CD14-positive monocyte (primary cell): ENCODE data around the gene CHN1. TPM values are rescaled to one million over a fixed set of nuclear protein-coding genes. Genes with fewer than 3 reads are reported as not detected.

Experiments
- DNase-seq, 3 donors: peaks; one replicate each; pipeline ENCODE4 v3.0.0-alpha.2; 2011 to 2022
- H2AFZ ChIP-seq: 2 replicates; pipeline ENCODE4 v1.6.0; 2012; ENCODE audit warnings: mild to moderate bottlenecking, low read depth, low read length, inconsistent platforms; ENCODE audit not compliant: insufficient read depth, poor library complexity, severe bottlenecking
- H3K27ac ChIP-seq, 2 donors: 1 replicate in 1 of 2; 2 replicates in 1 of 2; pipeline ENCODE4 v1.5.1; 2012 to 2013; ENCODE audit warnings: low read length in 2 of 2, control low read depth in 1 of 2, inconsistent platforms in 1 of 2, low read depth in 1 of 2, mild to moderate bottlenecking in 1 of 2
- H3K27me3 ChIP-seq, 2 donors: one replicate each; pipeline versions ENCODE4 v1.6.0 to v1.6.1; 2011 to 2013; ENCODE audit warnings: low read length in 2 of 2; ENCODE audit not compliant: control insufficient read depth in 2 of 2, insufficient read depth in 2 of 2
- H3K36me3 ChIP-seq, 2 donors: replicated peaks in 1 of 2; 1 replicate in 1 of 2; 2 replicates in 1 of 2; pipeline versions ENCODE4 v1.5.1 to v1.6.1; 2012 to 2013; ENCODE audit warnings: low read length in 2 of 2, control low read depth in 1 of 2, inconsistent platforms in 1 of 2, mild to moderate bottlenecking in 1 of 2; ENCODE audit not compliant: insufficient read depth in 2 of 2, control insufficient read depth in 1 of 2
- H3K4me1 ChIP-seq, 2 donors: 1 replicate in 1 of 2; 2 replicates in 1 of 2; pipeline versions ENCODE4 v1.5.1 to v1.6.1; 2012 to 2013; ENCODE audit warnings: low read length in 2 of 2, control low read depth in 1 of 2, inconsistent platforms in 1 of 2, mild to moderate bottlenecking in 1 of 2, moderate library complexity in 1 of 2; ENCODE audit not compliant: insufficient read depth in 2 of 2, control insufficient read depth in 1 of 2
- H3K4me2 ChIP-seq: replicated peaks from 2 replicates; pipeline ENCODE3; 2012; ENCODE audit warnings: low read length, moderate library complexity, mild to moderate bottlenecking; ENCODE audit not compliant: poor library complexity, severe bottlenecking; ENCODE audit errors: extremely low read depth
- H3K4me3 ChIP-seq, 3 experiments: fragments of 200-600 bp in 1 of 3; sonication (generic) in 1 of 3; replicated peaks in 1 of 3; 1 replicate in 2 of 3; 2 replicates in 1 of 3; pipeline ENCODE4 v1.5.1; 2011 to 2013; ENCODE audit warnings: low read length in 3 of 3, mild to moderate bottlenecking in 3 of 3, control low read depth in 2 of 3, low read depth in 2 of 3, inconsistent platforms in 1 of 3, moderate library complexity in 1 of 3
- H3K79me2 ChIP-seq: 2 replicates; pipeline ENCODE4 v1.6.0; 2012; ENCODE audit warnings: mild to moderate bottlenecking, control low read depth, inconsistent platforms, low read length, moderate library complexity; ENCODE audit not compliant: insufficient read depth
- H3K9ac ChIP-seq: 2 replicates; pipeline ENCODE4 v1.6.0; 2017; ENCODE audit warnings: low read length, mild to moderate bottlenecking; ENCODE audit not compliant: insufficient read depth, poor library complexity, severe bottlenecking
- H3K9me3 ChIP-seq, 2 donors: replicated peaks in 1 of 2; 1 replicate in 1 of 2; 2 replicates in 1 of 2; pipeline versions ENCODE4 v1.5.1 to v1.6.1; 2012 to 2013; ENCODE audit warnings: low read length in 2 of 2, control low read depth in 1 of 2; ENCODE audit not compliant: control insufficient read depth in 1 of 2, insufficient read depth in 1 of 2
- H4K20me1 ChIP-seq: 2 replicates; pipeline ENCODE4 v1.6.0; 2012; ENCODE audit warnings: mild to moderate bottlenecking, low read length, control low read depth, moderate library complexity; ENCODE audit not compliant: insufficient read depth
- H3K27ac Mint-ChIP-seq, 7 donors: one replicate each; pipeline ENCODE4 v1.8.0; 2020; ENCODE audit warnings: mild to moderate bottlenecking in 7 of 7, mixed read lengths in 7 of 7, moderate library complexity in 6 of 7, inconsistent platforms in 2 of 7
- H3K27me3 Mint-ChIP-seq, 3 donors: one replicate each; pipeline ENCODE4 v1.8.0; 2021 to 2022; ENCODE audit warnings: low read depth in 3 of 3, mild to moderate bottlenecking in 3 of 3, mixed read lengths in 3 of 3, moderate library complexity in 3 of 3, inconsistent platforms in 1 of 3
- H3K36me3 Mint-ChIP-seq, 2 donors: one replicate each; pipeline ENCODE4 v1.8.0; 2020; ENCODE audit warnings: mixed read lengths in 2 of 2, inconsistent platforms in 1 of 2, mild to moderate bottlenecking in 1 of 2
- H3K4me1 Mint-ChIP-seq: one replicate; pipeline ENCODE4 v1.8.0; 2020; ENCODE audit warnings: mild to moderate bottlenecking, mixed read lengths
- H3K4me3 Mint-ChIP-seq, 2 donors: one replicate each; pipeline ENCODE4 v1.8.0; 2020; ENCODE audit warnings: mild to moderate bottlenecking in 2 of 2, mixed read lengths in 2 of 2, moderate library complexity in 1 of 2
- H3K9me3 Mint-ChIP-seq, 7 donors: one replicate each; pipeline ENCODE4 v1.8.0; 2020 to 2022; ENCODE audit warnings: mixed read lengths in 7 of 7, mild to moderate bottlenecking in 6 of 7, moderate library complexity in 6 of 7, inconsistent platforms in 2 of 7
- WGBS: methylation state at CpG from one replicate; pipeline ENCODE4 v1.1.5; 2013; ENCODE audit warnings: missing lambda C conversion rate; ENCODE audit not compliant: insufficient coverage; 5-methylcytosine and 5-hydroxymethylcytosine counted together
- intact Hi-C, 2 donors: fragments of 100-400 bp; cut with micrococcal nuclease; formaldehyde crosslinking; loops; one replicate each; pipeline versions ENCODE4 v1.15.0 to v1.15.1; 2023
- polyA plus RNA-seq, 3 donors: library from polyadenylated mRNA; depleted of rRNA in 1 of 3; unstranded in 2 of 3; stranded (reverse) in 1 of 3; fragments of 300-500 nt in 2 of 3; fragments of >200 nt in 1 of 3; fragmentation: Illumina TruSeq in 2 of 3; gene quantifications; 1 replicate in 2 of 3; 2 replicates in 1 of 3; pipeline ENCODE4 v1.2.3, GENCODE V29; 2012 to 2021
- TF ChIP-seq, protein P1 (sequence below): fragments of 200-600 bp; IDR thresholded peaks from one replicate; pipeline ENCODE4 v1.8.0; 2022; ENCODE audit warnings: antibody characterized with exemption, mild to moderate bottlenecking

CHN1 gene
- polyA plus RNA-seq, 3 donors = 0.36 TPM; not detected in 2

- Histone ChIP-seq H2AFZ (no peak overlapping the region), H3K79me2 (no peaks in the 10 kb centered on the region), H3K27me3 (peaks cover 0 to 3% of the 10 kb centered on the region in 2 donors), H3K27ac (no peak overlapping the region), H3K4me1 (peaks cover 10 to 11% of the 10 kb centered on the region in 2 donors), H3K4me3 (no peak overlapping the region), H3K36me3 (no peaks in the 10 kb centered on the region), H3K9ac (no peak overlapping the region), H3K9me3 (no peaks in the 10 kb centered on the region), H4K20me1 (no peaks in the 10 kb centered on the region), H3K4me2 (no peak overlapping the region)
- Mint-ChIP-seq H3K4me1 (peaks cover 19% of the 10 kb centered on the region), H3K27me3 (peaks cover 2 to 6% (median 3%) of the 10 kb centered on the region in 3 donors), H3K27ac (no peak overlapping the region), H3K4me3 (no peak overlapping the region), H3K9me3 (peaks cover 0 to 1% (median 0%) of the 10 kb centered on the region in 7 donors), H3K36me3 (no peaks in the 10 kb centered on the region)
- 90% methylated on average over 6 of the region's 7 CpGs for WGBS
- TF ChIP-seq, protein P1, sequence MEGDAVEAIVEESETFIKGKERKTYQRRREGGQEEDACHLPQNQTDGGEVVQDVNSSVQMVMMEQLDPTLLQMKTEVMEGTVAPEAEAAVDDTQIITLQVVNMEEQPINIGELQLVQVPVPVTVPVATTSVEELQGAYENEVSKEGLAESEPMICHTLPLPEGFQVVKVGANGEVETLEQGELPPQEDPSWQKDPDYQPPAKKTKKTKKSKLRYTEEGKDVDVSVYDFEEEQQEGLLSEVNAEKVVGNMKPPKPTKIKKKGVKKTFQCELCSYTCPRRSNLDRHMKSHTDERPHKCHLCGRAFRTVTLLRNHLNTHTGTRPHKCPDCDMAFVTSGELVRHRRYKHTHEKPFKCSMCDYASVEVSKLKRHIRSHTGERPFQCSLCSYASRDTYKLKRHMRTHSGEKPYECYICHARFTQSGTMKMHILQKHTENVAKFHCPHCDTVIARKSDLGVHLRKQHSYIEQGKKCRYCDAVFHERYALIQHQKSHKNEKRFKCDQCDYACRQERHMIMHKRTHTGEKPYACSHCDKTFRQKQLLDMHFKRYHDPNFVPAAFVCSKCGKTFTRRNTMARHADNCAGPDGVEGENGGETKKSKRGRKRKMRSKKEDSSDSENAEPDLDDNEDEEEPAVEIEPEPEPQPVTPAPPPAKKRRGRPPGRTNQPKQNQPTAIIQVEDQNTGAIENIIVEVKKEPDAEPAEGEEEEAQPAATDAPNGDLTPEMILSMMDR = no peak
- DNase-seq = no peak
- intact Hi-C loops = no loop called here
Observed at GRCh38 chr2:174780856-174781255, 224.3 kb downstream of the CHN1 start.

- Mint-ChIP-seq H3K27me3 (peaks cover 2 to 6% (median 3%) of the 10 kb centered on the region in 3 donors), H3K27ac (no peak overlapping the region), H3K9me3 (no peaks in the 10 kb centered on the region), H3K4me1 (peaks cover 19% of the 10 kb centered on the region), H3K4me3 (no peak overlapping the region), H3K36me3 (no peaks in the 10 kb centered on the region)
- intact Hi-C loops = no loop called here
- no peak overlapping the region for H3K4me3 ChIP-seq
- no peak overlapping the region for H3K9ac ChIP-seq
- H2AFZ ChIP-seq = peak overlapping the region; percentile 12
- TF ChIP-seq, protein P1 = no peak
- H3K79me2 ChIP-seq = no peaks in the 10 kb centered on the region
- no peak overlapping the region for H3K27ac ChIP-seq
- H3K36me3 ChIP-seq = no peaks in the 10 kb centered on the region
- no peak for DNase-seq
- H3K4me1 ChIP-seq = peaks cover 10 to 11% of the 10 kb centered on the region in 2 donors
- no peaks in the 10 kb centered on the region for H3K9me3 ChIP-seq
- 100% methylated on average over 1 of the region's 5 CpGs for WGBS
- no peaks in the 10 kb centered on the region for H3K27me3 ChIP-seq
- no peak overlapping the region for H3K4me2 ChIP-seq
- no peaks in the 10 kb centered on the region for H4K20me1 ChIP-seq
Observed at GRCh38 chr2:174780191-174780840, 224.9 kb downstream of the CHN1 start.
